NCI-H1092 treated with DMSO at 0.1 percent for 48 hours (cell line): ENCODE data around the gene FXN.
"Not testable (repeated sequence)": the region's sequence is repeated elsewhere in the genome, so short reads cannot be mapped to it uniquely, and the experiment has no call there.

Experiments
- DNase-seq: peaks from one replicate; lab custom pipeline; 2025; lab: John Stamatoyannopoulos, UW

The FXN gene

GRCh38 chr9:69035438-69036308, at the start of gene FXN:
Gene FXN (plus strand): TSS chr9:69035752. CDS start chr9:69035783, 31 bp downstream.
- peak; percentile 76 for DNase-seq

- DNase-seq = not testable (repeated sequence)
Measured at GRCh38 chr9:68986949-68987348, 48.6 kb upstream of the FXN start.

DNA sequence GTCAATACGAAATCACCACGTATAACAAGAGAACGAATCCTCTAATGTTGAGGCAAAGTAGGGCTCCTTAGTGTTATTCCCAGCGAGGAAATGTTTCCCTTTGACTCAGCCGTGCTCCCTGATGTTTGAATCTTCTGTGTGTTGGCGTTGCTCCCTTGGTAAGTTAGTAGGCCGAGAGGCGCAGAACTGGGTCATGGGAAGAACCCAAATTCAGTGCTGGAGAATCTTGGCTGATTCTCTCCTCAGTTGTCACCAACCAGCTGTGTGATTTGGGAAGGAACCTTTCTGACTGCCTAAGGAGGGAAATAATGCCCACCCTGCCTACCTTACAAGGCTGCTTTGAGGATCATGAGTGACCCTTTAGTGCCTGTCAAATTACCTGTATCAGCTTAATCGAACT, 44.1 kb upstream of the FXN start:
- no peak for DNase-seq

GRCh38 chr9:68995776-68996175, 39.8 kb upstream of the FXN start:
- no peak for DNase-seq

DNA sequence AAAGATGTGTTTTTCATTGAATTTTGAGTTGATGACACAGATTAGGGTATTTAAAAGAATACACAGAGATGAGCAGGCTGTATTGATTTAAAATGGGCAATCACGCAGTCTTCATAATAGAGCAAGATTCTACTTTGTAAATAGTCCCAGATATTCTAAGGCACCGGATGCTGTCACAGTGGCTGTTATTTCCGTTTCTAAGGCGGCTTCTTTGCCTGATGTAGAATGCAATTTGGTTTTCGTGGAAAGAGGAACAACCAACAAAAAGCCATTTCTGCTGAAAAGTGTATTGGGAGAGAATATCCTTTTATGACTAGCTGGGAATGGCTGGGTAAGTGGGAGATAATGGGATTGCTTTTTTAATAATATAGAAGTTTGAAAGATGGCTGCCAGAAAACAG, 39.1 kb upstream of the FXN start:
- no peak for DNase-seq

DNA sequence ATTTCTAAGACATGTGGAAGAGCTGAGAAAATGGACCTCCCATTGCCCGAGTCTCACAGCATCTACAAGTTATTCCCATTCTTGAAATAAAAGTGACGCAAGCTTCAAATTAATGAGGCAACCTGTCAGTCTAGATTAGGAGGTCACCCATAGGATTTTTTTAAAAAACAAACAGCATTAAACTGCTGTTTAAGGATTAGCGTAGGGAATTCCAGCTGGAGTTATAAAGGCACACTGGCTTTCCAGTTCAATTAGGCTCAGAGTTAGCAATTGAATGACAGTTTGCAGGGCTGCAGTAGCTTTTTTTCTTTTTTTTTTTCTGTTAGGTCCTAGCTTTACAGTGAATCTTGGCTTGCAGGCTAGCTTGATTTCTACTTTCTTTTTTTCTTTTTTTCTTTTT, 37.9 kb upstream of the FXN start:
- DNase-seq = no peak

DNA sequence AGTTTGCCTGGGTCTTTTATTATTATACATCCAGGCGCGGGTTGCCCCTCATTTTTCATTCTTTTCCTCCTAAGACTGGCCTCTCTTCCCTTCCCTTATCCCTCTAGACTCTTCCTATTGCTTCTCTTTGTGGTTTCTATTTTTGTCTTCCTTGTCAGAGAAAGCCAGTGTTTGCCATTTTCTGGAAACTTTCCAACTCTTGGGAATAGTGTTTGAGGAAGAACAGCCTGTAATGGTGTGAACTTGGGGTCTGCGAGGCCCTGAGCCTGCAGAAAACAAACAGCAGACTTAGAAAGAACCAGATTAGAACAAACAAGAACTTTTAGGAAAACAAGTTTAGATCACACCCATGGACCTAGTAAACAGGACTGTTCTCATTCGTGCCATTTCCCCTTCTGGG, 37.2 kb upstream of the FXN start:
- DNase-seq = no peak

- DNase-seq = no peak
Measured at GRCh38 chr9:68998812-68999211, 36.7 kb upstream of the FXN start.

DNA sequence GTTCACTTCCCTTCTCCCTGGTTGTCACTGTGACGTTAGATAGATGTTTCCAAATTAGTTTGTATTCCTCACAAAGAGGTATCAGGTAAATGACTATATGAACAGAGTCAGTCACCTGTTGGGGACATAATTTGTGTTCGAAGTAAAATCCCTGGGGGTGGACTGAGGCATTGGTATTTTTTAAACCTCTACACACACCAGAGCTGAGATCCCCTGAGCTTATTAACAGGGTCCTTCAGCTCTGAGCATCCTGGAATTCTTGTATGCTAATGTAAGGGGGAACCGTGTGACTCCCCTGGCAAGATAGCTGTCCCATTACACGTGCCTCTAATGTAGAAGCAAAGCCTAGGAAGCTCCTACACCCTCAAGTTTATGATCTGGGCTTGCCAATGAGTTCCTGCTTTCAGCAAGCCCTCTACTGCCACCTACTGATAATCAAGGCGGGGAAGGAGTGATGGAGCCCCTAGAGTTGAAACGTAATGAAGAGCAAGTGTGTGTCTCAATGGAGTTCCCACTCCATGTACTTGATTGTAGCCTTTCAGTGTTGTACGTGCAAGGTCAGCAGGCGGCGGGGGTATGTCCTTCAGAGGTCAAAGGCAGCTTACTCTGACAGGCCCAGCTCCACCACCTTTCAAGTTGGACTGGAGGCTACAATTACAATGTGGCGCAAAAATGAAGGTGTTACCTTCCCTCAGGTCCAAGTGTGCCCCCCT, 36.0 kb upstream of the FXN start:
- peak; percentile 69 for DNase-seq

DNA sequence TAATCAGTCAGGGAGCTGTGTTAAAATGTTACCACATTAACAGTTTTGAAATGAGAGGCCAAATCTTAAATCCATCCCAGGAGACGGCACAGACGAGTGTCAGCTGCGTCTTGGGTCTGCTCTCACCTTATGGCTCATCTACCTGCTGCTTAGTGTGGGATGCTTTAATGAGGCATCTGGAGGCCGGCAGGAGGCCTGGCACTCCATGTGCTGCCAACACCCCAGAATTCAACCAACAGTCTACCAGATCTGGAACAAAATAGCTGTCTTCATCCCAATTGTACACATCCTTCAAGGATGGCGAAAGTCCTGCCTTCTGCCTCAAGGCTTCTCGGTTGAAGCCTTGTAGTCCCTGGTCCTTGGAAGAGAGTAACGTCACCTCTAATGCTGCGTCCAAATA, 33.6 kb upstream of the FXN start:
- DNase-seq = no peak

DNA sequence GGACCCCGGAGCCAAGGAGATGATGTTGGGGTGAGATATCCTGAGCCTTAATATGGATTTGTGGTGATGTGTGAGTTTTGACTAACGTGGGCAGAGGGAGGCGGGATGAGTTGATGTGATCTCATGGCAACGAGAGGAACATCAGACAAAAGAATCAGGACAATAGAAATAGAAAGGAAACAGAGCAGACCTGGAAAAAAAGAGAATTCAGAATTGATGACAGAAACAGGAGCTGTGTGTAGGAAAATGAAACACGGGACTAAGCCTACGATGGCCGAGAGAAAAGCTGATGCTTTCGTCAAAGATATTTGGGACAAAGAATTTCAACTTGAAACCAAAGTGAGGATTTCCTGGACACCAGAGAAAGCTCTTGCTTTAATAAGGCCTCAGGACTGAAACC, 32.5 kb upstream of the FXN start:
- no peak for DNase-seq

GRCh38 chr9:69004836-69005235, 30.7 kb upstream of the FXN start:
- no peak for DNase-seq

DNA sequence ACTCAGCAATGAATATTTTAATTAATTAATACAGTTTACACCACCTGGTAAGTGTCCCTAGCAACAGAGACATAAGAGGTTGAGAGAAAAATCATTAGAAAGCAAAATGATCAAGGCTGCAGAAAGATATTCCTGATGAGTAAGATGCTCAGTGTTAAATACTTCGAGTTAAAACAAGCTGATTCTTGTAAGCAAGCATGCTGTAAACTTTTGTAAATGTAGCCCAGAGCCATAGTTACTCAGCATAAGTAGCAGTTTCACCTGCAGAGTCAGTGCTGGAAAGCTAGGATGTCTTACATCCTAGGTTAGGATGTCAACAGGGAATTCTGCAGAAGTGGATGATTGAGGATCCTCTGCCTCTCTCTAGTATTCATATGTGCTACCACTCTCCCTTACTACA, 25.8 kb upstream of the FXN start:
- no peak for DNase-seq

DNA sequence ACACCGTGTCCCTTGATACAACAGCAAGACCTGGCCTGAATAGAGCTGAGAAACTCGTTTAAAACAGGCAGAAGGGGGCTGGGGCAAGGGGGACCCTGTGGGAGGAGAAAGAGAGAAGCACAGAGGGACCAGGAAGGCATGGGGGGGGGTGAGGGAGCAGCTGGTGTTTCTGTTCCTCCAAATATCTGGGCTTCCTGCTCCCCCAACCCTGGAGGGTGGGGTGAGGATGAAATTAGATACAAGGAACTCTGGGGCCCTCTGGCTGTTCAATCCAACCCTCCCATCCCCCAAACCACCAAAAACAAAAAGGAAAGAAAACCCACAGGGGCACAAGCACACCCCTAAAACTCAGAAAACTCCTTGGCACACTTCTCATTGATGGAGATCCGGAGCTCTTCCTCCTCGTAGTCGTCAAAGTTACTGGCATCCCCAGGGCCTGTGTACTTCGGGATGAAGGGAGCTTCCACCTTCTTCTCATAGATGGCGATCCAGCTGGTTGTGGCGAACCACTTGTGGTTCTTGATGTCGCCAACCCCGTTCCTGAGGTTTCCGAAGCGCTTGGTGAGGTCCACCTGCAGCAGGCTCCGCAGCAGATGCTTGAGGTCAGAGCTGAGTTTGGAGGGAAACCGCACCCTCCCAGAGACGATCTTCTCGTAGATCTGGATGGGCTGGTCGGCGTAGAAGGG, 22.7 kb upstream of the FXN start:
- no peak for DNase-seq

DNA sequence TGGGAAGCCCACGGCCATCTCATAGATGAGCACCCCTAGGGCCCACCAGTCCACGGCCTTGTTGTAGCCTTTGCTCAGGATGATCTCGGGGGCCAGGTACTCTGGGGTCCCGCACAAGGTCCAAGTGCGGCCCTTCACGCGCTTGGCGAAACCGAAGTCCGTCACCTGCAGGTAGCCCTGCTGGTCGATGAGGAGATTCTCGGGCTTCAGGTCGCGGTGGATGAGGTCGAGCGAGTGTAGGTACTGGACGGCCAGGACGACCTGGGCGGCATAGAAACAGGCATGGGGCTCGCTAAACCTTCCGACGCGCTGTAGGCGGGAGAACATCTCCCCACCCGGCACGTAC, 22.2 kb upstream of the FXN start:
- DNase-seq = no peak

DNA sequence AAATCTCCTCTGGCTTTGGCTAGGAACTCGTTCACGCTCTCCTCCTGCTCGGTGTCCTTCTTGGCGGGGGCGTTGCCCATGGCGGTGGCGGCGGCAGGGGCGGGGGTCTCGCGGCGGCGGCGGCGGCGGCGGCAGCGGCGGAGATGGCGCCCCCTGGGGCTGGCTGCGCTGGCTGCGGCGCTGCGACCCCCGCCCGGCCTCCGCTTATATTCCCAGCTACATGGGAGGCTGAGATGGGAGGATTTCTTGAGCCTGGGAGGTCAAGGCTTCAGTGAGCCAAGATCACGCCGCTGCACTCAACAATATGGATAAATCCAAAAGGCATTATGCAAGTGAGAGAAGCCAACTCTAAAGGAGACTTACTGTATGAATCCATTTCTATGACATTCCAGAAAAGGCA, 21.5 kb upstream of the FXN start, which contains the start of gene PRKACG:
Gene PRKACG, minus strand, starts transcription at position 101 of the 400 bp plus-strand sequence. Its CDS starts 21 bp downstream, at position 80.
- no peak for DNase-seq

- no peak for DNase-seq
Measured at GRCh38 chr9:69016191-69017096, 19.1 kb upstream of the FXN start.

- no peak for DNase-seq
Measured at GRCh38 chr9:69018737-69019136, 16.8 kb upstream of the FXN start.

- no peak for DNase-seq
Measured at GRCh38 chr9:69019808-69020207, 15.7 kb upstream of the FXN start.

DNA sequence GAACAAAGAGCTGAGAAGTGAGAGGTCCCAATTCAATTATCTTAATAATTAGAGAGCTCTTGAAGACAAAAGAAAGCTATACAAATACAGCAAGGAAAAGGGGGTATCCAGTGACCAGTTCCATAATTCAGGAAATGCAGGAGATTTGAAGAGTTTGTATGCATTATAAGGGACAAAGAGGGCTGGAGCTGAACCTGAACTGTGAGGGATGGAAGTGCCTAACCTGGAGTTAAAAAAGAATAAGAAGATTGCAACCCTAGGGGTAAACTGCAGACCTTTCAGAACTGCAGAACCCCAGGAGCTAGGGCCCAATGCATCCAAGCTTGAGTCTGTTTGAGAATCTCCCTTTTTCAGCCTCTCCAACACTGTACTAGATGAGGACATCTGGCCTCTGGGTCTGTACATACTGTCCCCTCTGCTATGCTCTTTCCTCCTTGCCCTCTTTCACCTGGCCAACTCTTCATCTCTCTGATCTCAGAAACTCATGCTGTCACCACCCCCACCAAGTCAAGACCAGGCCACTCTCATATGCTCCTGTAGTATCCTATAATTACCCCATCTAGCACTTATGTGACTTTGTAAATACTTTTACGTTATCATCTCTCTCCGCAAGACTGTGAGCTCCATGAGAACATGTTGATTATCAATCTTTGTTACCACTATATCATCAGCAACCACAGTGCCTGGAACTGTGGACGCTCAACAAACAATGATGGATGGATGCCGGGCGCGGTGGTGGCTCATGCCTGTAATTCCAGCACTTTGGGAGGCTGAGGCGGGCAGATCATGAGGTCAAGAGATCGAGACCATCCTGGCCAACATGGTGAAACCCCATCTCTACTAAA, 15.0 kb upstream of the FXN start:
- DNase-seq = no peak

DNA sequence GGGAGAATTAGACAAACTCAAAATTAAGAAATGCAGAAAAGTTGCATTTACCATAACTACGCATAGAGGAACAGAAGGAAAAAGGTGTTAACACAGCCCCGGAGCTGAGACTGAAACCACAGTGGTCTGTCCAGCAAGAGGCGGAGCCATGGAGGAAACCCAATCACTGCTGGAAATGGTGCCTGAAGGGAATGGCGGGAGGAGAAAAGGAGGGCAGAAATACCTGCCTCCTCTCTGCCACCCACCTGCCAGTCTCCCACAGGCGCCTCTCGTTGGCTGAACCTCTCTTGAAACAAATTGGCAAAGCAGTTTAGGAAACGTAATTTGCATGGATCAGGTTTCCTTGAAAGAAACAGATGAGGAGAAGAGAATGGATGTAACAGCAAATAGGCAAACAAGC, 11.9 kb upstream of the FXN start:
- peak; percentile 14 for DNase-seq
